OCI-M2 (cell line): ENCODE measurements around the gene TFAP2C.

ENCODE experiments used
- DNase-seq: peaks from one replicate; lab custom pipeline; 2025; ENCODE audit not compliant: unreplicated experiment; lab: John Stamatoyannopoulos, UW

TFAP2C gene

GRCh38 chr20:56628873-56629463 lies at the start of gene TFAP2C:
TFAP2C (plus strand) TSS chr20:56629306; CDS start chr20:56629545, 239 bp downstream.
- DNase-seq, result no peak

- no peak for DNase-seq
These were observed 48.9 kb upstream of the TFAP2C start for GRCh38 chr20:56580226-56580625.

GRCh38 chr20:56581701-56582100 lies 47.4 kb upstream of the TFAP2C start:
- DNase-seq, result no peak

GRCh38 chr20:56582542-56582941 lies 46.6 kb upstream of the TFAP2C start:
- no peak for DNase-seq

- DNase-seq, result no peak
These were observed 44.2 kb upstream of the TFAP2C start for GRCh38 chr20:56584916-56585315.

- DNase-seq, result no peak
These were observed 41.6 kb upstream of the TFAP2C start for GRCh38 chr20:56587307-56588041.

- no peak for DNase-seq
These were observed 40.1 kb upstream of the TFAP2C start for GRCh38 chr20:56588996-56589395.

- no peak for DNase-seq
These were observed 39.5 kb upstream of the TFAP2C start for GRCh38 chr20:56589633-56590032.

- DNase-seq, result no peak
These were observed 38.2 kb upstream of the TFAP2C start for GRCh38 chr20:56590888-56591287.

- no peak for DNase-seq
These were observed 36.9 kb upstream of the TFAP2C start for GRCh38 chr20:56592211-56592610.

GRCh38 chr20:56592817-56593216 lies 36.3 kb upstream of the TFAP2C start:
- DNase-seq, result no peak

- DNase-seq, result no peak
These were observed 33.2 kb upstream of the TFAP2C start for GRCh38 chr20:56595746-56596475.

GRCh38 chr20:56601166-56601565 lies 27.9 kb upstream of the TFAP2C start:
- DNase-seq, result no peak

GRCh38 chr20:56604673-56605072 lies 24.4 kb upstream of the TFAP2C start:
- DNase-seq, result no peak

- DNase-seq, result no peak
These were observed 23.7 kb upstream of the TFAP2C start for GRCh38 chr20:56605261-56605996.

GRCh38 chr20:56606174-56606945 lies 22.7 kb upstream of the TFAP2C start:
- DNase-seq, result no peak

- DNase-seq, result no peak
These were observed 21.9 kb upstream of the TFAP2C start for GRCh38 chr20:56607061-56607704.

- DNase-seq, result no peak
These were observed 20.7 kb upstream of the TFAP2C start for GRCh38 chr20:56608376-56608775.

- DNase-seq, result no peak
These were observed 19.8 kb upstream of the TFAP2C start for GRCh38 chr20:56609321-56609720.

- DNase-seq, result no peak
These were observed 19.0 kb upstream of the TFAP2C start for GRCh38 chr20:56610098-56610497.
